ENCODE results near the gene ATP13A3. TPM values are rescaled to one million over a fixed set of nuclear protein-coding genes. Genes with fewer than 3 reads are reported as not detected.

The ATP13A3 gene
- total RNA-seq, 4 donors from 2014 or later: 106 to 157 (median 128) TPM

- WGBS, 2 donors (ENCODE audit: low coverage in 1 of 2): 67 to 89% methylated on average over 3 of the region's 3 CpGs
- Histone ChIP-seq H3K4me1 (no peaks in the 10 kb centered on the region), H3K27ac (no peak overlapping the region), H3K27me3 (no peaks in the 10 kb centered on the region), H3K4me3 (no peak overlapping the region), H3K36me3 (peaks cover 8 to 96% of the 10 kb centered on the region in 2 donors), H3K9me3 (no peaks in the 10 kb centered on the region)
- no peak for ATAC-seq
- TF ChIP-seq POLR2AphosphoS5 (IDR thresholded peaks at IDR 0.05): no peak
- TF ChIP-seq POLR2A (IDR thresholded peaks at IDR 0.05): no peak
- TF ChIP-seq CTCF (IDR thresholded peaks at IDR 0.05): no peak
- no peak for TF ChIP-seq EP300 (IDR thresholded peaks at IDR 0.05)
Measured at GRCh38 chr3:194434503-194434902, 52.3 kb downstream of the ATP13A3 start.

GRCh38 chr3:194431554-194431953 lies 55.2 kb downstream of the ATP13A3 start:
- H3K27ac ChIP-seq: no peak overlapping the region

GRCh38 chr3:194425399-194425798 lies 61.4 kb downstream of the ATP13A3 start:
- ATAC-seq: no peak

More at GRCh38 chr3:194431554-194431953, 55.2 kb downstream of the ATP13A3 start:
- Histone ChIP-seq H3K4me1 (no peaks in the 10 kb centered on the region), H3K9me3 (no peaks in the 10 kb centered on the region), H3K36me3 (peaks cover 9 to 94% of the 10 kb centered on the region in 2 donors), H3K27me3 (no peaks in the 10 kb centered on the region), H3K4me3 (no peak overlapping the region)
- no peak for ATAC-seq
- TF ChIP-seq POLR2A (IDR thresholded peaks at IDR 0.05) (no peak), POLR2AphosphoS5 (IDR thresholded peaks at IDR 0.05) (no peak), EP300 (IDR thresholded peaks at IDR 0.05) (no peak), CTCF (IDR thresholded peaks at IDR 0.05) (no peak)
- 52 to 76% methylated on average over 5 of the region's 5 CpGs for WGBS, 2 donors (ENCODE audit: low coverage in 1 of 2)

GRCh38 chr3:194424953-194425352 lies 61.8 kb downstream of the ATP13A3 start:
- no peak for TF ChIP-seq EP300 (IDR thresholded peaks at IDR 0.05)
- no peaks in the 10 kb centered on the region for H3K9me3 ChIP-seq
- WGBS, 2 donors (ENCODE audit: low coverage in 1 of 2): 89 to 97% methylated on average over 6 to 7 of the region's 7 CpGs
- peaks cover 9 to 58% of the 10 kb centered on the region in 2 donors for H3K36me3 ChIP-seq
- no peak overlapping the region for H3K4me3 ChIP-seq
- H3K27me3 ChIP-seq: no peaks in the 10 kb centered on the region
- H3K27ac ChIP-seq: no peak overlapping the region
- H3K4me1 ChIP-seq: peaks cover 0 to 4% (median 0%) of the 10 kb centered on the region in 3 donors
- no peak for ATAC-seq

More at GRCh38 chr3:194425399-194425798, 61.4 kb downstream of the ATP13A3 start:
- TF ChIP-seq CTCF (IDR thresholded peaks at IDR 0.05) (no peak), POLR2A (IDR thresholded peaks at IDR 0.05) (no peak), POLR2AphosphoS5 (IDR thresholded peaks at IDR 0.05) (no peak), EP300 (IDR thresholded peaks at IDR 0.05) (no peak)
- Histone ChIP-seq H3K9me3 (no peaks in the 10 kb centered on the region), H3K36me3 (peaks cover 10 to 63% of the 10 kb centered on the region in 2 donors), H3K27ac (no peak overlapping the region), H3K27me3 (no peaks in the 10 kb centered on the region), H3K4me3 (no peak overlapping the region), H3K4me1 (peaks cover 0 to 4% (median 0%) of the 10 kb centered on the region in 3 donors)
- WGBS, 2 donors (ENCODE audit: low coverage in 1 of 2): 89 to 91% methylated on average over 4 of the region's 4 CpGs

GRCh38 chr3:194424373-194424772 lies 62.4 kb downstream of the ATP13A3 start:
- WGBS, 2 donors (ENCODE audit: low coverage in 1 of 2): 95 to 100% methylated on average over 1 of the region's 1 CpG
- Histone ChIP-seq H3K27ac (no peak overlapping the region), H3K27me3 (no peaks in the 10 kb centered on the region), H3K4me1 (peaks cover 0 to 4% (median 0%) of the 10 kb centered on the region in 3 donors), H3K9me3 (no peaks in the 10 kb centered on the region), H3K4me3 (no peak overlapping the region), H3K36me3 (peaks cover 3 to 57% of the 10 kb centered on the region in 2 donors)
- TF ChIP-seq POLR2A (IDR thresholded peaks at IDR 0.05) (no peak), CTCF (IDR thresholded peaks at IDR 0.05) (no peak), POLR2AphosphoS5 (IDR thresholded peaks at IDR 0.05) (no peak), EP300 (IDR thresholded peaks at IDR 0.05) (no peak)
- no peak for ATAC-seq

Data from gastroesophageal sphincter (tissue), 4 donors.